Raji (cell line): Measurements from ENCODE around the gene CDK11A.
A peak's percentile ranks its signal among the peaks of the same experiment; 100 is the strongest.

Source experiments
- POLR2A ChIP-seq: IDR thresholded peaks from 2 replicates; pipeline ENCODE4 v1.6.1; 2011; ENCODE audit warnings: low read depth, low read length, control low read depth; ENCODE audit not compliant: insufficient read depth

Gene CDK11A

DNA sequence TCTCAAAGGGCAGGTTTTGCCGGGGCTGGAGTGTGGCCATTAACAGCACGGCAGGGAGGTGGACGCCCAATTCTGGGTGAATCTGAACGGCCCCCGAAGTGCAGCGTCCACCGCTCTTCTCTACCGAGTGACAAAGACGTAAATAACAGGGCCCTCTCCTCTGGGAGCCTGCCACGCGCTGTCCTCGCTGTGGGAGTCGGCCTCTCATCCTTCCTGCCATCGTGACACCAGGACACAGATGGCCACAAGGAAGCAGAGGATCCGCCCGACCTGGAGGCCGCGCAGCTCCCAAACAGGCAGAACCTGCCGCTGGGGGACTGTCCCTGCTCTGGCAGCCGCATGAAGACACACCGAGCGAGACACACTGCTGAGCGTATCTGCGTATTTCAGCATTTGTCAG lies 53.3 kb downstream of the CDK11A start:
- no peak for TF ChIP-seq POLR2A

DNA sequence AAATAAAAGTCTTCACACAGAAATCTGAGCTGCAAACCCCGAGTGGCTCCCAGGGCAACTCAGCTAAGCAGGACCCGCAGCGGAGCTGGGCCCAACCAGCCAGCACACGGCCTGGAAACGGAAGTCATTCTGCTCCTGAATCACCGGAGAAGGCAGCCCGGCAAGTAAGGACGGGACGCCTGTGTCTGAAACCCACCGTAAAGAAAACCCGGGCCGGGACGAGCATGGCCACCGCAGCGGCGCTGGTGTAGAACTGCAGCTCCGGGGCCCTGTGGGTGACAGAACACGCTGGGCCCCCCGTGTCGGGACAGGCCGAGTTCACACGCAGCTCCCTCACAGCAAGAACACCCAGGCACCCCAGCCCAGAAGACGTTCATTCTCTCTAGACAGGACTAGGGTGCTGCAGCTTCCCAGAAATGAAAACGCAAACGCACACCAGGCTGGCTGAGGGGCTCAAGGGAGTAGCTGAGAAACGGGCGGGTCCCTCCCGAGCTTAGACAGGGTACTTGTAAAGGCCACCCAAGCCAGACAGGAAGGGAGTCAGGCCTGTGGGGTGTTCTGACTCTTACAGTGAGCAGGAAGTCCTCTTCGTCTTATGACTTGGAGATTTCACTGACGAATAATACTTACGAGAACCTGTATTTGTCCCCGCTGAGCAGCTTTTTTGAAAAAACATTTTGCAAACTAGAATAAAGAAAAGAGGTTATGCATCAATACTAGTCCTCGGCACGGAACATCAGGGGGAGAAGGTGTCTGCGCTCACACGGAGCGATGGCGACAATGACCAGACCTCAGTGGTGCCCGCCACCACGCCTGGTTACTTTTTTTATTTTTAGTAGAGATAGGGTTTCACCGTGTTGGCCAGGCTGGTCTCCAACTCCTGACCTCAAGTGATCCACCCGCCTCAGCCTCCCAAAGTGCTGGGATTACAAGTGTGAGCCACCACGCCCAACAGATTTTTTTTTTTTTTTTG lies 54.4 kb downstream of the CDK11A start:
- TF ChIP-seq POLR2A, result no peak

DNA sequence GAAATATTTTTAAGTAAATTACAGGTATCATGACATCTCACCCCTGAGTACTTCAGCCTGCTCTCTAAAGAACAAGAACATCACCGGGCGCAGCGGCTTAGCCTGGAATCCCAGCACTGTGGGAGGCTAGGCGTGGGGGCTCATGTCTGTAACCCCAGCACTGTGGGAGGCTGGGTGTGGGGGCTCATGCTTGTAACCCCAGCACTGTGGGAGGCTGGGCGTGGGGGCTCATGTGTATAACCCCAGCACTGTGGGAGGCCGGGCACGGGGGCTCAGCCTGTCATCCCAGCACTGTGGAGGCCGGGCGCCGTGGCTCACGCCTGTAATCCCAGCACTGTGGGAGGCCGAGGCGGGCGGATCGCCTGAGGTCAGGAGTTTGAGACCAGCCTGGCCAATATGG lies 57.6 kb downstream of the CDK11A start:
- TF ChIP-seq POLR2A, result no peak

DNA sequence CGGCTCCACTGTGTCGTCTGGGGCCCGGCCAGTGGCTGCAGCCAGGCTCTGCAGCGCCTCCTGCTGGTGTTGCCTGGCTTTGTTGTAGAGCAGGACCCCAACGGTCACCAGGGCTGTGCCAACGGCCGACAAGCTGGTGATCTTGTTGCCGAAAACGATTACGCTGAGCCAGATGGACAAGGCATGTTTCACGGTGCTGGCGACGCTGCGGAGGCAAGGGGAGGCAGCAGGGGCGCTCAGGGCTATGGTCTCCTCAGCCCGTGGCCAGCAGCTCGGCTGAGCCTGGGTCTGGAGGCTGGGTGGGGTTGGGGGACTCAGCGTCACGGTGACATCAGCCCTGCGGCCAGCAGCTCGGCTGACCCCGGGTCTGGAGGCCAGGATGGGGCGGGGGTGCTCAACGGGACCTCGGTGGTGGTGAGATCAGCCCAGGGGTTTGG lies 58.3 kb downstream of the CDK11A start:
- no peak for TF ChIP-seq POLR2A

DNA sequence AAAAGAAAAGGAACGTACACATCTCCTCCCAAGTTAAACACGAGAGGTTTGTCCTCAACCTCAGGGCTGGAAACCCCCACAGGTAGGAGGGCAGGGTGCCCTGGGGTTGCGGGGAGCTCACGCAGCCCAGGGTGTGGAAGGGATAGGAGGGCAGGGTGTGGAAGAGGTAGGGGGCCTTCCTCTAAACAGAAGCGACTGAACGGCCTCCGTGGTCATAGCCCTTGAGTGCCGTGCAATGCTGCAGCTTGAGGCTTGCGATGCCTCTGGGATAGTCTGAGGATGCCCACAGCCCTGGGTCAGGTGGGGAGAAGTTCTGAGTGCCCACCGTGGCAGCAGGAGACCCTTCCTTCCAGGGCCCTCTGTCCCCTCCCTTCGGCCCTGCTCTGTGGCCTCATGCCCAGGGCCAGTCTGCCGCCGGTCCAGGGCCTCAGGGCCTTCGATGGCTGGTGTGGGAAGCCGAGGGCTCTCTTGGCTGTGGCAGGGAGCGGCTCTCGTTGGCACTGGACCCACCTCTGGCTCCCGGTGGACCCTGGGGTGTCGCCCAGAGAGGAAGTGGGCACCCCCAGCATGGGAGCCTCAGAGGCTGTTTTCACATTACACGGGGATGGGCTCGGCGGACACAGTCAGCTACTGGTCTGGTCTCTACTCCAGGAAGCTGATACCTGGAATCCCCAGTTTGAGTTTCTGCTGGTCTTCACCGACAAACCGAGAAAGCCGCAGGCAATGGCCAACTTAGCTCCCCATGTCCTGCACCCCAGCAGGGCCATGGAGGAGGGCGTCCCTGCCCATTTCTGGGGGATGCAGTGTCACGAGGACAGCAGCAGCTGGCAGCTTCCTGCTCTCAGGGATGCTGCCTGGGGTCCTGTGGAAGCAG lies 59.0 kb downstream of the CDK11A start:
- TF ChIP-seq POLR2A, result no peak

DNA sequence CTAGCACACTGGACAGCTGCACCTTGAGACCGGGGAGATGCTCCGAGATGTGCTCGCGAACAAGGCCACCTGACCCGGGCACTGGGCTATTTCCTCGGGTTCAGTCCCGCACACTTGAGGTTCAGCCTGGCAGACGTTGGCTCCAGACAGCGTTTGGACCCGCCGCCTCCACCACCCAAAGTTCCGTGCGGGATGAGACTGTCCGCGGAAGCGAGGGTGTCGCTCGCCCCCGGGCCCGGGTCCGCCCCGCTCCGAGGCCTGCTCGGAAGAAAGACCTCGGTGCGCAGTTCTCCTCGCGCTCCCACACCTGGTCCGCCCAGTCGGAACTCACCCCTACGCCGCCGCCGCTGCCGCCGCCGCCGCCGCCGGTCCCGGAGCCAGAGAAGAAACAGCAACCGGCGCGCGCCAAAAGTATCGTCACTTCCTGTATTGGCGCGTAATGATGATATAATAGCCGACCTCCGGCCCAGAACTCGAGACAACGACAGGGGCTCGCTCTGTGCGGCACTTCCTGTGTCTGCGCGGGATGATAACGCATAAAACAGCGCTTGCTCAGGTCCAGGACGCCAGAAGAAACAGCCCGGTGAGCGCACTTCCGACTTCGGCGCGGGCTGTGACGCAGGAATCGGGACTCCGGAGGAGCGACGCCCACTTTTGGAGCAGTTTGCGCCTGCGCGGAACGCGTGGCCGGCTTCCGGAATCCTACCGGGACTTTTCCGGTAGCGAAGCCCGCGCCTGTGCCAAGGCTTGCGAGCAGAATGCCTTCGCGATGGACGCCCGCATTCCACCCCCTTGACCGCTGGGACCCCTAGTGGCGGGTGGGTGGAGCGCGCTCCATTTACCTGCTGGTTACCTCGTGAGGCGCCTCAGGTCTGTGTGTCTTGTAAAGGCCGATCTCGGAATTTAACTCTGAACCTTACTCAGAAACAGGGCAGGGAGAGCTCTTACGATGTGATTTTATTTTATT lies 65.3 kb downstream of the CDK11A start, which contains the start of gene CDK11B:
Gene CDK11B (minus strand): TSS at position 422 of the 967 bp plus-strand sequence. CDS start 1,519 bp downstream, outside the sequence.
- peak; percentile 61 for TF ChIP-seq POLR2A
